PC-3 (cell line): ENCODE data around the gene VASN.

Experiments used
- EZH2phosphoT487 ChIP-seq: fragments of 300-600 bp; sonication (generic); IDR thresholded peaks from 2 replicates; pipeline ENCODE4 v1.6.1; 2018; ENCODE audit warnings: mild to moderate bottlenecking, antibody characterized with exemption, low read length, borderline replicate concordance
- TF ChIP-seq, protein P1 (sequence below): fragments of 300-600 bp; sonication (generic); conservative IDR thresholded peaks from 2 replicates; pipeline ENCODE4 v1.5.1; 2017; ENCODE audit warnings: antibody characterized with exemption, low read depth, mild to moderate bottlenecking, low read length

GRCh38 chr16:4370151-4370550 is 1.5 kb upstream of the VASN start:
- TF ChIP-seq, protein P1, sequence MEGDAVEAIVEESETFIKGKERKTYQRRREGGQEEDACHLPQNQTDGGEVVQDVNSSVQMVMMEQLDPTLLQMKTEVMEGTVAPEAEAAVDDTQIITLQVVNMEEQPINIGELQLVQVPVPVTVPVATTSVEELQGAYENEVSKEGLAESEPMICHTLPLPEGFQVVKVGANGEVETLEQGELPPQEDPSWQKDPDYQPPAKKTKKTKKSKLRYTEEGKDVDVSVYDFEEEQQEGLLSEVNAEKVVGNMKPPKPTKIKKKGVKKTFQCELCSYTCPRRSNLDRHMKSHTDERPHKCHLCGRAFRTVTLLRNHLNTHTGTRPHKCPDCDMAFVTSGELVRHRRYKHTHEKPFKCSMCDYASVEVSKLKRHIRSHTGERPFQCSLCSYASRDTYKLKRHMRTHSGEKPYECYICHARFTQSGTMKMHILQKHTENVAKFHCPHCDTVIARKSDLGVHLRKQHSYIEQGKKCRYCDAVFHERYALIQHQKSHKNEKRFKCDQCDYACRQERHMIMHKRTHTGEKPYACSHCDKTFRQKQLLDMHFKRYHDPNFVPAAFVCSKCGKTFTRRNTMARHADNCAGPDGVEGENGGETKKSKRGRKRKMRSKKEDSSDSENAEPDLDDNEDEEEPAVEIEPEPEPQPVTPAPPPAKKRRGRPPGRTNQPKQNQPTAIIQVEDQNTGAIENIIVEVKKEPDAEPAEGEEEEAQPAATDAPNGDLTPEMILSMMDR: no peak
- no peak for TF ChIP-seq EZH2phosphoT487
